ENCODE measurements around the gene LARP4B. TPM values are rescaled to one million over a fixed set of nuclear protein-coding genes. Genes with fewer than 3 reads are reported as not detected.

The LARP4B gene
- total RNA-seq, 1 donor from 2014 or later = 114 TPM

DNA sequence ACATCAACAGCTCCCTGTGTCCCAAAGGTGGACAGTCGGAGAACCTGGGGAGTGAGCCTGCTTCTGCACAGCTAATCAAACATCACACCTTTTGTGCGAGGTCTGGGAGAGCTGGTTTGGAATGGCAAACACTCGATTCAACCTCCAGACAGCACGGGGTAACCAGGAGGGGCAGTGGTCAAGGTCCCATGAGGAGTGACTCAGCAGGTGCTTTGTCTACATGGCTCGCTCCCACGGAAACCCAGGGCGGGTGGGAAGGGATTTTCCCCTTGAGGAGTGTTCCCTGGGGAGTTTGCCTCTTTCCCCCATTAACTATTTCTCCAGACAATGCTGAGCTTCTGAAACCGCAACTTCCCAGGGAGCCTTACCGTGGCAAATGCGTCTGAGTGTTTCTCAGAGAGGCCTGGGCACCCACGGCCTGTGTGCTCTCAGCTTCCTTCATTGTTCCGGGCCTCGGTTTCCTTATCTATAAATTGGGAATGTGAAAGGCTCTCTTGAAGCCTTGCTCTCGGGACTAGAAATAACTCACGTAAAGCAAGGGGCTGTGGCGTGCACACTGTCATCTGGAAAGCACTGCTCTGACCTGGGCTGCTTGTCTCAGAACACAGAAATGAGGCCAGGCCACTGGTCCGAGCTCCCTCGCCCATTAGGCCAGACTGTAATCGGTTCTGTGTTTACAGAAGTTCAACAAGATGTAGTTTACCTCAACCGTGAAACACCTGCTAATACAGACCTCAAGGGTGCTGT, 42.7 kb upstream of the LARP4B start:
- no peaks in the 10 kb centered on the region for H3K36me3 ChIP-seq
- ATAC-seq = peak; percentile 82
- peaks cover 14% of the 10 kb centered on the region for H3K9me3 ChIP-seq
- peak overlapping the region; percentile 76 for H3K27ac ChIP-seq
- TF ChIP-seq, protein P1, sequence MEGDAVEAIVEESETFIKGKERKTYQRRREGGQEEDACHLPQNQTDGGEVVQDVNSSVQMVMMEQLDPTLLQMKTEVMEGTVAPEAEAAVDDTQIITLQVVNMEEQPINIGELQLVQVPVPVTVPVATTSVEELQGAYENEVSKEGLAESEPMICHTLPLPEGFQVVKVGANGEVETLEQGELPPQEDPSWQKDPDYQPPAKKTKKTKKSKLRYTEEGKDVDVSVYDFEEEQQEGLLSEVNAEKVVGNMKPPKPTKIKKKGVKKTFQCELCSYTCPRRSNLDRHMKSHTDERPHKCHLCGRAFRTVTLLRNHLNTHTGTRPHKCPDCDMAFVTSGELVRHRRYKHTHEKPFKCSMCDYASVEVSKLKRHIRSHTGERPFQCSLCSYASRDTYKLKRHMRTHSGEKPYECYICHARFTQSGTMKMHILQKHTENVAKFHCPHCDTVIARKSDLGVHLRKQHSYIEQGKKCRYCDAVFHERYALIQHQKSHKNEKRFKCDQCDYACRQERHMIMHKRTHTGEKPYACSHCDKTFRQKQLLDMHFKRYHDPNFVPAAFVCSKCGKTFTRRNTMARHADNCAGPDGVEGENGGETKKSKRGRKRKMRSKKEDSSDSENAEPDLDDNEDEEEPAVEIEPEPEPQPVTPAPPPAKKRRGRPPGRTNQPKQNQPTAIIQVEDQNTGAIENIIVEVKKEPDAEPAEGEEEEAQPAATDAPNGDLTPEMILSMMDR (IDR thresholded peaks at IDR 0.05) = no peak
- intact Hi-C loops (cut with DNase I) = no loop called here
- H3K27me3 ChIP-seq (ENCODE audit: low read depth) = no peaks in the 10 kb centered on the region
- no peak overlapping the region for H3K4me3 ChIP-seq
- peaks cover 42% of the 10 kb centered on the region for H3K4me1 ChIP-seq
- DNase-seq = peak; percentile 76

DNA sequence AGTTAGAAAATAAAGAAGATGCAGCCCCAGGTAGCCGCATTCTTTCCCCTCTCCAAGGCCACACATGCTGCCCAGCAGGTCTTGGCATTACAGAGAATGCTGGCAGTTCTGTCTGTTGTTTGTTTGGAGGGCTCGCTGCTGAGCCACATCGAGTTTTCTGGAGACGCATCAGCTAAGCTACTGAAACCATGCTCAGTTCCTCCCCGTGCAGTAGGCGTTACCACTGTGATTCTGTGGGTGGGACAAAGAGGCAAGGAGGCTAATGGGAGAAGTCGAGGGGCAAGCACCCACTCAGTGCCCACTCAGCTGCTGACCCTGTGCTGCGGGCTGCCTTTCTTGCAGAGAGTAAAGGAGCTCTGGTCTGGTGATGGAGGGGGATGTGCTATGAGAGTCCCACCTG, 41.3 kb upstream of the LARP4B start:
- Histone ChIP-seq H3K27ac (peak overlapping the region; percentile 76), H3K27me3 (ENCODE audit: low read depth) (no peaks in the 10 kb centered on the region), H3K4me3 (no peak overlapping the region), H3K4me1 (peaks cover 42% of the 10 kb centered on the region), H3K9me3 (no peaks in the 10 kb centered on the region), H3K36me3 (no peaks in the 10 kb centered on the region)
- ATAC-seq (no peak), DNase-seq (no peak)
- intact Hi-C loops (cut with DNase I) = no loop called here
- TF ChIP-seq, protein P1 (IDR thresholded peaks at IDR 0.05) = no peak

DNA sequence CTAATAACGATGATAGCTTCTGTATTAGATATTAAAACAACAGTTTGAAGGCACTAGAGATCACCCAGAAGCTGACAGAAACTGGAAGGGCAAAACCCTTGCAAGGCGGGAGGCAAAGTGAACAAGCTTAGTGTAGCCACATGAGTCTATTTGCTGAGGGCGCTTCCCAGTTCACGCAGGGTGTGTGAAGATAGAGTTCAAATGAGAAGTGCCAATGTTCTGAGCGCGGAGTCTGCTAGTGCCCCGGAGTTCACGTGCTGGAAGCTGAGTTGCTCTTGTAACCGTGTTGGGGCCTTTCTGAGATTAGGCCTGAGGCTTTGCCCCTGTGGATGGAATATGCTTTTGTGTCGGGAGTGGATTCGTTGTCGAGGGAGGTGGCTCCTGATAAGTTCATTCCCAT, 40.1 kb upstream of the LARP4B start:
- ATAC-seq = peak; percentile 40 to 60
- no peaks in the 10 kb centered on the region for H3K9me3 ChIP-seq
- peaks cover 42% of the 10 kb centered on the region for H3K4me1 ChIP-seq
- H3K4me3 ChIP-seq = no peak overlapping the region
- no peak for DNase-seq
- TF ChIP-seq, protein P1 (IDR thresholded peaks at IDR 0.05) = no peak
- intact Hi-C loops (cut with DNase I) = no loop called here
- H3K36me3 ChIP-seq = no peaks in the 10 kb centered on the region
- H3K27ac ChIP-seq = peak overlapping the region; percentile 74
- no peaks in the 10 kb centered on the region for H3K27me3 ChIP-seq (ENCODE audit: low read depth)

DNA sequence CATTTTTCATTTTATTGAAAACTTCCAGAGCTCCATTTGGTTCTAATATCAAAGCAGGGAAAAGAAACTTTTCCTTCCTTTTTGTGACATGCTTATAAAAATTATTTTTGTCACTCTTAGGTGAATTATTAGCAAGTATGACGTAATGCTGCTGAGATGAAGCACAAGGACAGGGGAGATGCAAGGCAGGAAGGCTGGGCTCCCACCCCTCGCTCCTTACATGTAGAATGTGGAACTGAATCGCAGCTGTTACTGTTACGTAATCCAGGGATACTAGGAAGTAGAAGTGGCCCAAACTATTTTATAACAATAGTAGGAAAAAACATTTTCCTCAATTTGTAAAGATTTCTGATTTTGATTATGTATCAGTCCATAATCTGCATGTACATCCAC, 39.6 kb upstream of the LARP4B start:
- intact Hi-C loops (cut with DNase I) = no loop called here
- H3K27ac ChIP-seq = peak overlapping the region; percentile 74
- H3K9me3 ChIP-seq = no peaks in the 10 kb centered on the region
- ATAC-seq = peak; percentile 32 to 41
- H3K27me3 ChIP-seq (ENCODE audit: low read depth) = no peaks in the 10 kb centered on the region
- H3K4me1 ChIP-seq = peaks cover 42% of the 10 kb centered on the region
- H3K4me3 ChIP-seq = peak overlapping the region; percentile 7
- TF ChIP-seq, protein P1 (IDR thresholded peaks at IDR 0.05) = no peak
- no peaks in the 10 kb centered on the region for H3K36me3 ChIP-seq
- DNase-seq = peak; percentile 69

DNA sequence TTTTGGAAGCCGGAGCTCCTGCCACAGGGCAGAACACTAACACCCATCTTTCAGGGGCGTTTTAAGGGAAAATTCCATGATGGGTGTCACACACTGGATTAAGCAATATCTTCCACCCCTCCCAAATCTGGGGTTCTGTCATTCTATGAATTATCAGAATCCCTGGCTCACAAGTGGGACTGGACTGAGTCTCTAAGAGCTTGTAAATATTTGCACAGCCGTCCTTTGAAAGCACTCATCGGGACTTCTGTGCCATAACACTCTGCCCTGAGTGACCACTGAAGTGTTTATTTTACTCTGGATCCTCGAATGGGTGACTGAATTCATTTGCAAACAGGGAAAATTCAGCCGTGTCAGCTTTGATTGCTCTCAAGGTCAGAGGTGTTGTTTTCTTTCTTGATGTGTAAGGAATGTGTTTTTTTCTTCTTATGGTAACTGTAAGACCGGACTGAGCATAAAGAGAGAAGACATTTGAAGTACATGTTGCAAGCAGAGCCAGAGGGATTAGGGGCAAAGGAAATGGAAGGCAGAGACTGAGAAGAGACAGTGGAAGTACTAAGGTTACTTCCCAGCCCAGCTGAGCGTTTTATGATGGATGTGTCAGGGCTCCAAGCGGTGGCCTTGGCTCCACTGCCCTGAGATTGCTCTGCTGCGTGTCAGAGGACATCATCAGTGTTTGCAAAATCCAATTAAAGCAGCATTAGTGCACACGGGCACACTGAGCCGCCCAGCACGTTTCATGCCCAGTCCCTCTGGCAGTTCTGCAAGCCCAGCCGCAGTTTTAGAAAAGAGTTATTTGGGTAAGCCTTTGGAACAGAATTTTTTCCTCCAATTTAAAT, 39.0 kb upstream of the LARP4B start:
- ATAC-seq (peak; percentile 87), DNase-seq (no peak)
- H3K27me3 ChIP-seq (ENCODE audit: low read depth) = no peaks in the 10 kb centered on the region
- H3K36me3 ChIP-seq = no peaks in the 10 kb centered on the region
- peak overlapping the region; percentile 7 for H3K4me3 ChIP-seq
- H3K27ac ChIP-seq = peak overlapping the region; percentile 74
- H3K4me1 ChIP-seq = peaks cover 42% of the 10 kb centered on the region
- H3K9me3 ChIP-seq = no peaks in the 10 kb centered on the region
- TF ChIP-seq, protein P1 (IDR thresholded peaks at IDR 0.05) = no peak
- intact Hi-C loops (cut with DNase I) = no loop called here

Data from lower lobe of right lung (tissue), 2 donors.